Esophagus muscularis mucosa (tissue), 4 donors: ENCODE results near the gene DNAJB13.

Source experiments
- EP300 ChIP-seq: sonication (generic); formaldehyde crosslinking; IDR thresholded peaks from one replicate; pipeline ENCODE4 v1.6.1; 2017; ENCODE audit warnings: antibody characterized with exemption
- POLR2A ChIP-seq: fragments of 450-650 bp; IDR thresholded peaks from one replicate; pipeline ENCODE4 v1.6.1; 2017; ENCODE audit warnings: antibody characterized with exemption, moderate library complexity, mild to moderate bottlenecking, low read depth
- POLR2AphosphoS5 ChIP-seq, 2 donors: sonication (generic); formaldehyde crosslinking; IDR thresholded peaks; one replicate each; pipeline ENCODE4 v1.6.1; 2017; ENCODE audit warnings: antibody characterized with exemption in 2 of 2
- TF ChIP-seq, protein P1 (sequence below), 3 experiments: fragments of 200-600 bp in 2 of 3; fragments of 450-650 bp in 1 of 3; sonication (generic) in 2 of 3; IDR thresholded peaks; one replicate each; pipeline ENCODE4 v1.5.1; 2017 to 2019; ENCODE audit warnings: antibody characterized with exemption in 3 of 3, mild to moderate bottlenecking in 2 of 3, moderate library complexity in 1 of 3

DNA sequence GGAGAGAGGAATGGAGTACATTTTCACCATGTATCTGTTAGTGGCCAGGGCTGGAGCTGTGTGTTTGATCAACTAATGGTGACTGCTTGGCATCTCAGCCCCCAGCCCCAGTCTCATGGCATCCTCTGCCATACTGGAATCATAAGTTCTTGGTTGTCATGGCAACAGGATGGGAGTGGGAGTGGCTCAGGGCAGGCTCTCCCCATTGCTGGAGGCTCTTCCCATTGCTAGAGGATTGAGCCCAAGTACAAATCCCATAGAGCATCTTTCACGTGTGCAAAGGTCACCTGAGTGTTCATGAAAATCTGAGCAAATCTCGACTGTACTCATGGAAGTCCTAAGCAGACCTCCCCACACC, 14.9 kb downstream of the DNAJB13 start:
- TF ChIP-seq, protein P1, sequence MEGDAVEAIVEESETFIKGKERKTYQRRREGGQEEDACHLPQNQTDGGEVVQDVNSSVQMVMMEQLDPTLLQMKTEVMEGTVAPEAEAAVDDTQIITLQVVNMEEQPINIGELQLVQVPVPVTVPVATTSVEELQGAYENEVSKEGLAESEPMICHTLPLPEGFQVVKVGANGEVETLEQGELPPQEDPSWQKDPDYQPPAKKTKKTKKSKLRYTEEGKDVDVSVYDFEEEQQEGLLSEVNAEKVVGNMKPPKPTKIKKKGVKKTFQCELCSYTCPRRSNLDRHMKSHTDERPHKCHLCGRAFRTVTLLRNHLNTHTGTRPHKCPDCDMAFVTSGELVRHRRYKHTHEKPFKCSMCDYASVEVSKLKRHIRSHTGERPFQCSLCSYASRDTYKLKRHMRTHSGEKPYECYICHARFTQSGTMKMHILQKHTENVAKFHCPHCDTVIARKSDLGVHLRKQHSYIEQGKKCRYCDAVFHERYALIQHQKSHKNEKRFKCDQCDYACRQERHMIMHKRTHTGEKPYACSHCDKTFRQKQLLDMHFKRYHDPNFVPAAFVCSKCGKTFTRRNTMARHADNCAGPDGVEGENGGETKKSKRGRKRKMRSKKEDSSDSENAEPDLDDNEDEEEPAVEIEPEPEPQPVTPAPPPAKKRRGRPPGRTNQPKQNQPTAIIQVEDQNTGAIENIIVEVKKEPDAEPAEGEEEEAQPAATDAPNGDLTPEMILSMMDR (IDR thresholded peaks at IDR 0.05): no peak
- no peak for TF ChIP-seq POLR2AphosphoS5 (IDR thresholded peaks at IDR 0.05)
- no peak for TF ChIP-seq POLR2A
- no peak for TF ChIP-seq EP300
